ENCODE results near the gene ASCL5.

Gene ASCL5

GRCh38 chr1:201072149-201072548, 54.8 kb downstream of the ASCL5 start:
- Histone ChIP-seq H3K9me2 (replicated peaks; ENCODE audit: control insufficient read depth, low read length) (no peaks in the 10 kb centered on the region), H3K27me3 (ENCODE audit: control insufficient read depth, low read length) (peaks cover 5% of the 10 kb centered on the region; the same call in 1 of the 2 replicates), H4K20me1 (ENCODE audit: control insufficient read depth, insufficient read depth, low read depth, low read length) (no peaks in the 10 kb centered on the region), H3K36me3 (ENCODE audit: control insufficient read depth, low read length) (no peaks in the 10 kb centered on the region), H3K79me2 (ENCODE audit: control insufficient read depth, low read length) (no peaks in the 10 kb centered on the region), H3K4me3 (ENCODE audit: low read length) (no peak overlapping the region), H3K4me1 (ENCODE audit: control insufficient read depth, low read length) (no peaks in the 10 kb centered on the region), H3K9me3 (ENCODE audit: control insufficient read depth, insufficient read depth, low read length) (no peaks in the 10 kb centered on the region), H3K4me2 (ENCODE audit: low read length) (no peak overlapping the region), H3K27ac (ENCODE audit: low read depth, low read length) (no peak overlapping the region), H3F3A (ENCODE audit: control insufficient read depth, insufficient read depth) (no peaks in the 10 kb centered on the region)
- TF ChIP-seq CTCF (IDR thresholded peaks at IDR 0.05; ENCODE audit: low read depth, low read length, poor library complexity, severe bottlenecking) (no peak), EZH2phosphoT487 (IDR thresholded peaks at IDR 0.05; ENCODE audit: borderline replicate concordance, low read length) (no peak)

GRCh38 chr1:201069636-201070035, 57.3 kb downstream of the ASCL5 start:
- no peaks in the 10 kb centered on the region for H3K9me2 ChIP-seq (replicated peaks; ENCODE audit: control insufficient read depth, low read length)
- H3K4me1 ChIP-seq (ENCODE audit: control insufficient read depth, low read length) = no peaks in the 10 kb centered on the region
- H3K9me3 ChIP-seq (ENCODE audit: control insufficient read depth, insufficient read depth, low read length) = no peaks in the 10 kb centered on the region
- H3K27ac ChIP-seq (ENCODE audit: low read depth, low read length) = no peak overlapping the region
- no peaks in the 10 kb centered on the region for H3F3A ChIP-seq (ENCODE audit: control insufficient read depth, insufficient read depth)
- no peaks in the 10 kb centered on the region for H4K20me1 ChIP-seq (ENCODE audit: control insufficient read depth, insufficient read depth, low read depth, low read length)
- peaks cover 5% of the 10 kb centered on the region; the same call in 1 of the 2 replicates for H3K27me3 ChIP-seq (ENCODE audit: control insufficient read depth, low read length)
- no peak overlapping the region for H3K4me3 ChIP-seq (ENCODE audit: low read length)
- H3K79me2 ChIP-seq (ENCODE audit: control insufficient read depth, low read length) = no peaks in the 10 kb centered on the region
- TF ChIP-seq EZH2phosphoT487 (IDR thresholded peaks at IDR 0.05; ENCODE audit: borderline replicate concordance, low read length) (no peak), CTCF (IDR thresholded peaks at IDR 0.05; ENCODE audit: low read depth, low read length, poor library complexity, severe bottlenecking) (no peak)
- H3K4me2 ChIP-seq (ENCODE audit: low read length) = no peak overlapping the region
- no peaks in the 10 kb centered on the region for H3K36me3 ChIP-seq (ENCODE audit: control insufficient read depth, low read length)

GRCh38 chr1:201068976-201069375, 58.0 kb downstream of the ASCL5 start:
- Histone ChIP-seq H3K27me3 (ENCODE audit: control insufficient read depth, low read length) (peaks cover 5% of the 10 kb centered on the region; the same call in 1 of the 2 replicates), H3K9me2 (replicated peaks; ENCODE audit: control insufficient read depth, low read length) (no peaks in the 10 kb centered on the region), H3K79me2 (ENCODE audit: control insufficient read depth, low read length) (no peaks in the 10 kb centered on the region), H3K9me3 (ENCODE audit: control insufficient read depth, insufficient read depth, low read length) (no peaks in the 10 kb centered on the region), H4K20me1 (ENCODE audit: control insufficient read depth, insufficient read depth, low read depth, low read length) (no peaks in the 10 kb centered on the region), H3F3A (ENCODE audit: control insufficient read depth, insufficient read depth) (no peaks in the 10 kb centered on the region), H3K4me3 (ENCODE audit: low read length) (no peak overlapping the region), H3K4me1 (ENCODE audit: control insufficient read depth, low read length) (no peaks in the 10 kb centered on the region), H3K4me2 (ENCODE audit: low read length) (no peak overlapping the region), H3K27ac (ENCODE audit: low read depth, low read length) (no peak overlapping the region), H3K36me3 (ENCODE audit: control insufficient read depth, low read length) (no peaks in the 10 kb centered on the region)
- no peak for TF ChIP-seq EZH2phosphoT487 (IDR thresholded peaks at IDR 0.05; ENCODE audit: borderline replicate concordance, low read length)
- TF ChIP-seq CTCF (IDR thresholded peaks at IDR 0.05; ENCODE audit: low read depth, low read length, poor library complexity, severe bottlenecking) = no peak
